Measurements from ENCODE around the gene CAVIN4.

Gene CAVIN4

GRCh38 chr9:100577776-100578448, at the start of gene CAVIN4:
Gene CAVIN4, plus strand, starts transcription at chr9:100578079. Its CDS starts 65 bp downstream, at chr9:100578144.
- DNase-seq = no peak

GRCh38 chr9:100534401-100534800, 43.5 kb upstream of the CAVIN4 start:
- no peak for DNase-seq

DNA sequence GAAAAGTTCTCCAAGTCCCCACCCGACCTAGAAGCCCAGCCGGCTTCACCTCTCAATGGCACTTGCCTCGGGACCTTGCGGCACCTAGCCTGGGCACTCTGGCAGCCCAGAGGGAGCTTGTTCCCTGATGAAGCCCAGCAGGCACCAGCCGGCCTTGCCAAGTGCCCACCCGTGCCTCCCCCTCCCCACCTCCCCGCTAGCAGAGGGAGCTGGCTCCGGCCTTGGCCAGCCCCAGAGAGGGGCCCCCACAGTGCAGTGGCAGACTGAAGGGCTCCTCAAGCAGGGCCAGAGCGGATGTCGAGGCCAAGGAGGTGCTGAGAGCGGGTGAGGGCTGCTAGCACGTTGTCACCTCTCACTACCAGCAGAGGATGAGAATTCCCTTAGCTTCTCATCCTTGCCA, 37.6 kb upstream of the CAVIN4 start:
- DNase-seq = no peak

DNA sequence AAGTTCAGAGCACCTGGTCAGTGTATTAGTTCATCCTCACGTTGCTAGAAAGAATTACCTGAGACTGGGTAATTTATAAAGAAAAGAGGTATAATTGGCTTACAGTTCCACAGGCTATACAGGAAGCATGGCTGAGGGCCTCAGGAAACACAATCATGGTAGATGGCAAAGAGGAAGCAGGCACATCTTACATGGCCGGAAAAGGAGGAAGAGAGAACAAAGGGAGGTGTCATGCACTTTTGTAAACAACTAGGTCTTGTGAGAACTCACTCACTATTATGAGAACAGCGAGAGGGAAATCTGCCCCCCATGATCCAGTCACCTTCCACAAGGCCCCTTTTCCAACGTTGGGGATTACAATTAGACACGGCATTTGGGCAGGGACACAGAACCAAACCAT, 28.8 kb upstream of the CAVIN4 start:
- no peak for DNase-seq

DNA sequence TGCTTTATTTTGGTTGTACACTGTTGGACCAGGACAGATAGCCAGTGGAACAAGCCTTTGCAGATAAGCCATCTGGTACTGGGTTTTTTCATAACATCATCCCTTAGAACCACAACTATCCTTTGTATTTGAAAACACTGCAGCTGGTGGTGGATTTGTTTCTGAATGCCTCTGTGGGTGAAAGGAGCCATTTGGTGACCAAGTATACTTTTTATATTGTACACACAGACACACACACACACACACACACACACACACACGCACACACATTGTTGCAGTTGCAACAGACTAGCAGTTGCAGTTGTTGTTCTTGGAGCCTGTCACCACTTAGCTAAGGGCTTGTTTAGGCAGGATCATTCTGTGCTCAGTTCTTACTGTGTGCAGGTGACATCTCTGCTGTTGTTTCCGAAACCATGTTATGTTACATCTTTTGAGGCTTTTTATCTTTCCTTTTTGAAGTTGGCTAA, 22.9 kb upstream of the CAVIN4 start:
- no peak for DNase-seq

- no peak for DNase-seq
Observed at GRCh38 chr9:100555471-100555870, 22.4 kb upstream of the CAVIN4 start.

DNA sequence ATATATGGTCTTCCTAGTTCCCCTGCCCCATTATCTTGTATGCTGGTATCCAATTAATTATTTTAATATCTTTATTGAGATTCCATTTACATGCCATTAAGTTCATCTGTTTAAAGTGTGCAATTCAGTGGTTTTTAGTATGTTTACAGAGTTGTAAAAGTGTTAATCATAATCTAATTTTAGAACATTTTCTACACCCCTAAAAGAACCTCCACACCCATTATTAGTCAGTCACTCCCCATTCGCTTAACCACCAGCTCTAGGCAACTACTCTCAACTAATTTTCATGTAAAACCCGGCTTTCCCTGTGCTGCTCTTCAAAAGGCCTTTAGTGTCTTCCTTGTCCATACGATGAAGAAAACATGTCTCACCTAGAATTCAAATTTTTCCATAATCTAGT, 20.8 kb upstream of the CAVIN4 start:
- DNase-seq = no peak

DNA sequence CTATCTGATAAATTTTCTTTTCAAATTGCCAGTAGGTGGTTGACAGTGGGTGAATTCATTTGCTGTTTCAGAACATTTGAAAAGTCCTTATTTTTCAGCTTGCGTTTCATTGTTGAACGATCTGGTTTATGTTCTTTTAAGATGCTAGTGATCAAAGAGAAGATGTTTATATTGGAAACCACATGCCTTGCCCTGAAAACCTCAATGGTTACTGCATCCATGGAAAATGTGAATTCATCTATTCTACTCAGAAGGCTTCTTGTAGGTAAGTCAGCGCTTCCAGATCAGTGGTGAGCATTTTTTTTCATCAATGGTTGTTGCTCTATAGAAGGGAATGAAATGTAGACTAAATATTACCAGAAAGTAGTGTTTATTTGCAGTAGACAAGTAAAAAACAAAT, 16.6 kb upstream of the CAVIN4 start:
- DNase-seq = no peak

DNA sequence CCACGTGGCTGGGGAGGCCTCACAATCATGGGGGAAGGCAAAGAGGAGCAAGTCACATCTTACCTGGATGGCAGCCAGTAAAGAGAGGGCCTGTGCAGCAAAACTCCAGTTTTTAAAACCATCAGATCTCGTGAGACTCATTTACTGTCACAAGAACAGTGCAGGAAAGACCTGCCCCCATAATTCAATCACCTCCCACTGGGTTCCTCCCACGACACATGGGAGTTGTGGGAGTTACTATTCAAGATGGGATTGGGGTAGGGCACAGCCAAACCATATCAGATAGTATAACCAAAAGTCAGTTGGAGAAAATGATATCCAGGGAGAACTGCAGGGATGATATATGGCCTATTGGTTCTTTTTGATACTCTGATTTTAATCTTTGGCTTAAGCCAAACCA, 10.0 kb upstream of the CAVIN4 start:
- no peak for DNase-seq

DNA sequence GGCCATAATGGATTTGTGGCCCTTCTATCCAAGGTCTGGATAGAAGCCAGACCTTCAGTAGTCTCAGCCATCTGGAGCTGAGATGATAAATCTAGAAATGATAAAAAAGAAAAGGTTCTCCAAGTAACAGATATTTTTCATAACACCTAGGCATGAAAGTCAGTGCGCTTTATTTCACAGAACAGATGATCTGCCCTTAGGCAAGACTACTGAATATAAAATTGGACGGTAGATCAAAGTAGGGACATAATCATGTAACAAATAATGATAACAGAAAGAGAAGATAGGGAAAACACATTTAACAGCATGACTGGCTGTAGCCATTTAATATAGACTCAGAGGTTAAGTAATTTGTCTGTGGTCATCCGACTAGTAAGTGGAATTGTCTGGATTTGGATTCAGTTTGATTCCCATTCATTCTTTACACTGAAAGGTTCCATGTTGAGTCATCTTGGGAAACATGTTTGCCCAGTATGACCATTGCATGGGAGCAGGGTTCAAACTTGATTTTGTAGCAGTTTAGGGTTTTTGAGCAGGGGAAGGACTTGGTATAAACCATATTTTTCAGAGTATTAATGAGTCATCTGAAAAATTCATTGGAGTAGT, 4.1 kb upstream of the CAVIN4 start:
- peak in 1 of 2 experiments; percentile 49 for DNase-seq

DNA sequence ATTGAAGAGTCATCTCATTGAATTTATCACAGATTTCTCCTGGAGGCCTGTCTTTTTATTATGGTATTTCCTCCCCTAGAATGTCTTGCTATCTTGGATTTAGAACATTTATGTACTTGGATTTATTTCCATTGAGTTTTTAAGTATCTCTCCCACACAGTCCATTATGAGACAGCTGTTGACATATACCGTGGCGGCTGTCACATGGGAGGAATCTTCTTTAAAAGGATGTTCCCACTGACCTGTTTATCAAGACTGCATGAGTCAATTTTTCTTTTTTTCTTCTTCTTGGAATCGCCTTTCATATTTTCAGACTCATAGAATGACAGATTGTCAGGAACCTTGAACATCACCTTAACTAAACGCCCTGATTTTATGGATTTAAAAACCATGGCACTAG, 2.9 kb upstream of the CAVIN4 start:
- no peak for DNase-seq

- no peak for DNase-seq
Observed at GRCh38 chr9:100575765-100576386, 2.0 kb upstream of the CAVIN4 start.

- no peak for DNase-seq
Observed at GRCh38 chr9:100578610-100579009, 731 bp downstream of the CAVIN4 start.

GRCh38 chr9:100579665-100580064, 1.8 kb downstream of the CAVIN4 start:
- DNase-seq = no peak

GRCh38 chr9:100580257-100580656, 2.4 kb downstream of the CAVIN4 start:
- peak in 1 of 2 experiments; percentile 11 for DNase-seq

- DNase-seq = no peak
Observed at GRCh38 chr9:100581081-100581480, 3.2 kb downstream of the CAVIN4 start.

- DNase-seq = no peak
Observed at GRCh38 chr9:100581661-100582060, 3.8 kb downstream of the CAVIN4 start.

GRCh38 chr9:100583014-100583802, 5.3 kb downstream of the CAVIN4 start:
- no peak for DNase-seq

- no peak for DNase-seq
Observed at GRCh38 chr9:100584951-100585350, 7.1 kb downstream of the CAVIN4 start.

DNA sequence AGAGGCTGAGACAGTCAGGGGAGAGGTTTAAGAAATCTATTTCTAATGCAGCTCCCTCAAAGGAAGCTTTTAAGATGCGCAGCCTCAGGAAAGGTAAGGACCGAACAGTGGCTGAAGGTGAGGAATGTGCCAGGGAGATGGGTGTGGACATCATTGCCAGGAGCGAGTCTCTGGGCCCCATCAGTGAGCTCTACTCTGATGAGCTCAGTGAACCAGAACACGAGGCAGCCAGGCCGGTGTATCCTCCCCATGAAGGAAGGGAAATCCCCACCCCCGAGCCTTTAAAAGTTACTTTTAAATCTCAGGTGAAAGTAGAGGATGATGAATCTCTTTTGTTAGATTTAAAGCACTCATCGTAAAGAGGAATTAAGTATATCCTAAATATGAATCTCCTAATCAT, 8.2 kb downstream of the CAVIN4 start:
- no peak for DNase-seq

GRCh38 chr9:100587375-100587774, 9.5 kb downstream of the CAVIN4 start:
- DNase-seq = no peak

DNA sequence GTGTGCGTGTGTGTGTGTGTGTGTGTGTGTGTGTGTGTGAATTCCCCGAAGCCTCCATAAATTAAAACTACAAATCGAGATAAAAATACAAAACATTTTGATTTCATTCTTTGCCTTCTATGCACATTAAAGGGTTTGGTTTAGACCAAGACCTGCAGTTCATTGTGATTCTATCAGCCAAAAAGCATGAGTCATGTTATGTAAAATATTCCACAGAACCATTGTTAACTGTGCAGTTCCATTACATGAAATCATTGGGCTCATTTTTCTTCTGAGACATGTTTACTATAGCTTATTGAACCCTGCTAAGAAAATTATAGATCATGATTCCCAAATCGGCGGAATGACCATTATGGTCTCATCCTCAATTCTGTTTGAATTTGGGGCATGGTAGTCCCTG, 11.7 kb downstream of the CAVIN4 start:
- DNase-seq = no peak

- no peak for DNase-seq
Observed at GRCh38 chr9:100590481-100590880, 12.6 kb downstream of the CAVIN4 start.

DNA sequence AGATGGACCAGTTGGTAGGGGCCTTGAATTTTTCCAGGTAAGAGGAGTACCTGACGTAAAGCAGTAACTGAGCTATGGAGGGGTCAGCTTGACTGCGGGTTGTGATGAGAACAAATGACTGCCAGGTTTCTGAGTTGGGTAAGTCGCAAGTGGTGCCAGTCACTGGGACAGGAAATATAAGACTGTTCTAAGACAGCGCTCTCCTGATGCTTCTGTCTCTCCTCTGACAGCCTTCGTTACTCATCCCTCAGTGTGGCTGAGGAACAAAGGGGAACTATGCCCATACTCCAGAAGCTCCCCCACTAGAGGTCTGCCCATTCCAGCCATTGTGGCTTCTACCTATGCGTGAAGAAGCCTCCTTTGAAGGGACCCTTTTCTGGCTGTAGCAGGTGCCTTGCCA, 13.3 kb downstream of the CAVIN4 start:
- no peak for DNase-seq

All from NCI-H446 (cell line).